HG03575 (cell line): ENCODE measurements around the gene SIL1.
"Not testable (repeated sequence)": the region's sequence is repeated elsewhere in the genome, so short reads cannot be mapped to it uniquely, and the experiment has no call there.

ENCODE experiments used
- ATAC-seq: cut with Tn5 transposase; IDR thresholded peaks from one replicate; pipeline ENCODE4 v1.9.1; 2021; ENCODE audit not compliant: unreplicated experiment, insufficient number of reproducible peaks, low FRiP score; ENCODE audit errors: extremely low read depth

The SIL1 gene

DNA sequence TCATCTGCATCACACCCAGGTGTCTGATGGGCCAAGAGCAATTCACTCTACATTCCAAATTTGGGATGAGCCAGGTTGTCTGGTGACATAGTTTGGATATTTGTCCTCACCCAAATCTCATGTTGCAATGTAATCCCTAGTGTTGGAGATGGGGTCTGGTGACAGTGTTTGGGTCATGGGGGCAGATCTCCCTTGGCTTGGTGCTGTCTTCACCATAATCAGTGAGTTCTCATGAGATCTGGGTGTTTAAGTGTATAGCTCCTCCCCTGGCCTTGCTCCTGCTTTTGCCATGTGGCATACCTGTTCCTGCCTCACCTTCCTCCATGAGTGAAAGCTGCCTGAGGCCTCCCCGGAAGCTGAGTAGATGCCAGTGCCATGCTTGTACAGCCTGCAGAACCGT lies 7.4 kb upstream of the SIL1 start:
- no peak for ATAC-seq

DNA sequence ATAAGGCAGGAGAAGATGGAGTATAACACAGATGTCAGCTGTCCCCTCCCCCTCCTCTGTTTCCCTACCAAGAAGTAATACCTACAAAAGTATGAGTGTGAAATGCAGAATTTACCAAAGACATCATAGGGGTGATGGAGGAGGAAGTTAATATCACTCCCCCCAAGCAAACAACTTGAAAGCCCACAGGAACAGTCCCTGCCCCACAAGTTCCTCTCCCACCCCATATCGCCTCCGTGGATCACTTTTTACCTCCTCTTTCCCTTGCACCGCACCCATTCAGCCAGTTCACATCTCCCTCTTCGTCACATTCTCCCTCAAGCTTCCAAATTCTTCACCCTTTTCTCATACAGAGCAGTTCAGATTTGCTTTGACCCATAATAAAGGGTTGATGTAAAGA lies 7.0 kb upstream of the SIL1 start:
- ATAC-seq = no peak

DNA sequence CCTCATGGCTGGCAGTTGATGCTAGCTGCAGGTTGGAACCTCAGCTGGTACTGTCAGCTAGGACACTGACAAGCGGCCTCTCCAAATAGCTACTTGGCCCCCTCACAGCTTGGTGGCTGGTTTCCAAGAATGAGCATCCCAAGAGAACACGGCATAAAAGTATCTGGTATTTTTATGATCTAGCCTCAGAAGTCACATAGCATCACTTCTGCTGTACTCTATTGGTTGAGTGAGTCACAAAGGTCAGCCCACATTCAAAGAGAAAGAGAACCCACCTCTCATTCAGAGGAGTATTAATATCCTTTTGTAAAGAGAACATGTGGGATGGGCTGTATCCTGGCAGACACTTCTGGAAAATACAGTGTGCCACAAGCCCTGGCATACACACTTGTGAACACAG lies 6.0 kb upstream of the SIL1 start:
- ATAC-seq = no peak

DNA sequence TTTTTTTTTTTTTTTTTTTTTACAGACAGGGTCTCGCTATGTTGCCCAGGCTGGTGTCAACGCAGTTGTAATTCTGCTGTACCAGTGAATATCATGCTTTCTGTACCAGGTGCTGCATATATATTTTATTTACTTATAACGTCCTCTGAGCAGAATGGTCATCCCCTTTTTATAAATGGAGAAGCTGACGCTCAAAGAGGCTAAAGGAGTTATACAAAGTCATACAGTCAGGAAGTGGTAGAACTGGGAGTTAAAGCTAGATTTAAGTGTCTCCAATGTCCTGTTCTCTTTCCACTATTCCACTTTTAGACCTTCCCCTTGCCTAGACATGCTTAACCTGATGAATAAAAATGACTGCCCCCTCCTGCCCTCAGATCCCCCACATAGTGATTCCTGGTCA lies 1.2 kb upstream of the SIL1 start:
- no peak for ATAC-seq

DNA sequence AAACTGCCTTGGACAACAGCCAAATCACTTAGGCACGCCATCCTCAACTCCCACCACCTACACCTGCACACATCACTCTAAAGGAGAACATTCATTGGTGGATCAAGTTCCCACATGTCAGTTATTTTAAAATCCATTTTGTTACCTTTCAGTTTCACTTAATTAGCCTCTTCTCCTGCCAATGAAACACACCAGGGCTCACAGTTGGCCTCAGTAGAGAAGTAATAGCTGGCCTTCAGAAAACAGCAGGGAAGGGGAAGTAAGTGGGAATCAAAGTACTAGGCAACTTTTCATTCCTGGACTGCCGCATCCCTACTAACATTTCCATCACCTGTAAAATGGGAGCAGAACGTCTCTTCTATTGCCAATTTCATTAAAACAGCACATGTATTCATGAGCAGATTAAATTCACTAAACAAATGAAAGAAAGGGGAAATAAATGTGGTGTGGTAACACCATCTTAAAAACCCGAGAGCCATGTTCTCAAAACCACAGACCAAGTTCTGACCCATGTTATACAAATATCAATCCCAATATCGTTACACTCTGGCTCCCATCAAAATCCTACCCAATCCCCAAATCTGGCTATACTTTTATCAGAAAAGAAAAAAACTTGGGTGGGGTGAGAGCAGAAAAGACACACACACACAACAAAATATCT lies 1.7 kb downstream of the SIL1 start:
- no peak for ATAC-seq

DNA sequence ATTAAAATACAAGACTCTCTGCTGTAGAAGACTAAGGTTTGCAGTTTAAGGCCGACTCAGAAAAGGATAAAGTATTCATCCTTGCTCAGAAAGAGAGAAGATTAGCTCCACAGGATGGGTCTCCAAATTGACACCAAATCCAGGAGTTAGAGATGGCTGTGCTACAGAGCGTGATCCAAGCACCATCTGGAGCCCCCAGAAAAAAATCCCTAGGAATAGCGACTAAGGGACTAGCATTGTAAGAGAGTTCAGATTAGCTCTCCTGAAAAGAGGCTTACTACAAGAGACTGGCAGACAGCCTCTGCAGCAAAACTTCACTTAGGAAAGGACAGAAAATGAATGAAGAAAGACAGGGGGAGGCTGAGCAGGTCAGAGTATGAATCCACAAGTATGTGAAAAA lies 3.7 kb downstream of the SIL1 start:
- ATAC-seq = no peak

DNA sequence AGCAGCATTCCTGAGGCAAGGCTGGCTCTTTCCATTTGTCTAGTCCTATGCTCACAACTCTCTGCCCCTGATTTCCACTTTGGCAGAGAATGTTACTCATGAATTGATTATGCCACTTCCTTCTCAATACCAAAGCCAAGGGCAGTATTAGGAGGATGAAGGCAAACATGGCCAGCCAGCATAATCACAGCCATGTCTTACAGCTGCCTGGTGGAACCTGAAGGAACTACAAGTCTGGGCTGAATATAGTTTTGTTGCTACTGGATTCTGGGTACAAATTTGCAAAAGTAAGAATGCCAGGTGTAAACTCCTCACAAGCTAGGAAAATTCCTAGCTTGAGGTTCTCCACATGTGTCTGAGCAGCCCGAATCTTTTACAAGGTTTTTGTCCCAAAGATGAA lies 4.2 kb downstream of the SIL1 start:
- ATAC-seq = no peak

DNA sequence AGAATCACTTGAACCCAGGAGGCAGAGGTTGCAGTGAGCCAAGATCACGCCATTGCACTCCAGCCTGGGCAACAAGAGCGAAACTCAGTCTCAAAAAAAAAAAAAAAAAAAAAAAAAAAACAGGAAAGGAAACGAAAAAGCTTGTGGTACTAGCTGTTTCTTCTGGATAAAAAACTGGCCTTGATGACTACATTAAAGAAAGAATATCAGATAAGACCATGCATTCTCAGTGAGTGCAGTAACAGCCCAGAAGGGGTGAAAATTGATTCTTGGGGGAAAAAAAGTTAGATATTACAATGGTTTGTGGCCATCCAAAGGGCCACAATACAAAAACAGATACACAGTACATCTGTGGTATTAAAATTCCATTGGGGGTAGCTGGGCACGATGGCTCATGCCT lies 5.3 kb downstream of the SIL1 start:
- ATAC-seq = not testable (repeated sequence)

DNA sequence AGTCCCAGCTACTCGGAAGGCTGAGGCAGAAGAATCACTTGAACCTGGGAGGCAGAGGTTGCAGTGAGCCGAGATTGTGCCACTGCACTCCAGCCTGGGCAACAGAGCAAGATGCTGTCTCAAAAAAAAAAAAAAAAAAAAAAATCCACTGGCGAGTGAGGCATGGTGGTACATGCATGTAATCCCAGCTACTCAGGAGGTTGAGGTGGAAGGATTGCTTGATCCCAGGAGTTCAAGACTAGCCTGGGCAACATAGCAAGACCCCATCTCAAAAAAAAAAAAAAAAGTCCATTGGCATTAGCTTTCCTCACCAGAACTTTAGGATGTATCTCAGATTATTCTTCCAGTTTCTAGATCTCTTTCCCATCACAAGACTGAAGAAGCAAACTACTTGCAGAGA lies 6.2 kb downstream of the SIL1 start:
- ATAC-seq = not testable (repeated sequence)

DNA sequence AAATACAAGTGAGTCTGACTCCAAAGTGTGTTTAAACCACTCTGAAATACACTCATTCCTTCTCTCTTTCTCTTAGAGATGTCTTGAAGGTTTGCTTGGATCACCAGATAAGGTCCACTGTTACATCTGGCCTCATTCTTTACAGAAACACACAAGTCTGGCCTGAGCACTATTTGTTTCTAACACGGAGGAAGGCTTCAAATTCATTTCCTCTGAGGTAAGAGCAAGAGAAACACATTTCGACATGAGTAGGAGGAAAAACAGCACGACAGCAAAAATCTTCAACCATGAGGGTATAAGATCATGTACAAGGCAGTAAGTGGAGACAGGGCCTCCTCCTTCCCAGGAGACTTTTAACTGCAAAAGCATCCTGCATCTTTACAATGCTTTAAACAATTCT lies 8.0 kb downstream of the SIL1 start:
- ATAC-seq = no peak

DNA sequence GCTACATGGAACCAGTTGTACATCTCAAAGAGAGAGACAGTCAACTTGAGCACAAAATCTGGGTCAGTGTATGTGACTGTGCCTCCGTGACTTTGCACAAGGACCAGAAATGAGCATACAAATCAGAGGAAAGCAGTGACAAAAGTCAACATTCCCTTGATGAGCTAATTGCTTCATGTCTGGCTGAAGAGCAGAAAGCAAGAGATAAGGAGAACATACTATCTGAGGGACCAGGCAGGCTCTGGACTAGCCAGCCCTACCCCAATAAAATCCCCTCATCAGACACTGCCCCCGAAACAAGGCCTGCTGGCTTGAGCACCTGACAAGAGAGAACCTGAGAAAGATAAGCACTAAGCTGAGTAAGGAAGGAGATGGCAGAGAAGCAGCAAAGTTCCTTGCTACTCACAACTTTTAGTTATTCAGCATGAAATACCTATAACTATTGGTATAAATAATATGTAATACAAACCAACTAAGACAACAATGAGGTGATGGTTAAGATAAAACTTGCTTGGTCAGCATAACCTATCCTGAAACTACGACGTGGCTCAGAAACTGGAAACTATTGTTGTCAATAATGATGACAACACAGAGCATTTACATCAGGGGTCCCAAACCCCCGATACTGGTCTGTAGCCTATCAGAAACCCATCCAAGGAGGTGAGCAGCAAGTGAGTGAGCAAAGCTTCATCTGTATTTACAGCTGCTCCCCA lies 9.5 kb downstream of the SIL1 start:
- no peak for ATAC-seq

DNA sequence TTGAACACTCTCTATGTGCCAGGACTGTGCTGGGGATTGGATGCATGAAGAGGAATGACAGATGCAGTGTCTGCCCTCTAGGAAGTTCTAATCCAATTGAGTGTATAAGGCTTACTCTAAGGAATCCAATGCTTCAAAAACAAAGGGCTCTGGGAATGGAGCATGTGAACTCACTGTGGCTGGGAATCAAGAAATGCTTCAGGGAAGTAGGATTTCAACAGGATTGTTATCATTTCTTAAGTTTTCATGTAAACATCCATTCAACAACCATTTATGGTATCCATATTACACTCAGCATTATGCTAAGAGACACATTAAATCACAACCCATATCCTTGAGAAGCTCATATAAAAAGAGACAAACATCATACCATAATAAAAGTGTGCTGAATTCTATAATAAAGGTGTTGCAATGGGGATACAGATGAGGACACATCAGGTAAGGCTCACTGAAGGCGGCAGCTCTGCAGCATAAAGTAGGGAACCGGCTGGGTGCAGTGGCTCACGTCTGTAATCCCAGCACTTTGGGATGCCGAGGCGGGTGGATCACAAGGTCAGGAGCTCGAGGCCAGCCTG lies 11.3 kb downstream of the SIL1 start:
- no peak for ATAC-seq

DNA sequence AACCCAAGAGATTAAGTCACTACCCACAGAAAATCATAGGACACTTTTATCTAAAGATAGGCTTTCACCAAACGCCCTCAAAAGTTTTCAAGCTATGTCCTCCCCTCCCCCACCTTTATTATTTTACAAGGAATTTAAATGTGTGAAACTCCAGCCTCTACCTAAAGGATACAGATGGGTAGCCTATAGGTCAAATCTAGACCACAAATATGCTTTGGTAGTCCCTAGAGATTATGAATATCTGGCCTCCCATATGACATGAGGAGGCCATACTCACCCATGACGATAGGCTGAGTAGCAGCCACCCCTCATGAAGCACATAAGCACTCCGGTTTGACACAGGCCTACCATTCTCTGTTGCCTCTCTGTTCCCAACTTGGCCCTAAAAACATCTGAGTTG lies 11.9 kb downstream of the SIL1 start:
- ATAC-seq = no peak

DNA sequence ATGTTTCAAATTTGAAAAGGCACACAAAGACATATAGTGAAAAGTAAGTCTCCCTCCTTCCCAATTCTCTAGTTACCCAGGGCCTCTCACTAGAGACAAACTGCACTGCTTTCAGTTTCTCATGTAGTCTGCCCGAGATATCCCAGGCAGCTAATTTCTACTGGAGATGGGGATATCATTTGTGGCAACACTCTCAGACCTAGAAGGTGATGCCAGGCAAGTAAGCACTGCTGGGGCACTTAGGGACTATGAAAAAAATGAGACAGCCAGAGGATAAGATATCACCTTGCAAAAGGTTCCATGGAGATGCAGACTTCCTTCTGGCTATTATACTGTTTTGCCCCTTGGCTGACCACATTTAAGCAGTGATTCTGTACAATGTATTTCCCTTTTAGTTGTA lies 12.6 kb downstream of the SIL1 start:
- no peak for ATAC-seq

DNA sequence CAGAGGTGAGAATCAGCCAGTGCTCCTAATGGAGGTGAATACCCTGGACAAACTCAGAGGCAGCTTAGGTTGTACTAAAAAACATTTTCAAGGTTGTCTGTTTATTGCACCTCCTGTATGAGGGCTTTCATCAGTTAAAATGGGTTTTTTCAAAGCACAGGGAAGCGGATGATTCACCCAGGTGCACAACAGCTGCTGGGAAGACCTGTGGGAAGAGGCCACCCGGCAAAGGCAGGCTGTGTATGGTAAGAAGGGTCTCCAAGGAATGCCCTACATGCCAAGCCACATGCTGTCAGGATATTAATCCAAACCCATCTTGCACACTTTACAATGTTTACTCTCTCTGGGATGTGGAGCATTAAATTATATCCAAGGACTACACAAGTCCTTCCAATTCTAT lies 14.7 kb downstream of the SIL1 start:
- no peak for ATAC-seq

DNA sequence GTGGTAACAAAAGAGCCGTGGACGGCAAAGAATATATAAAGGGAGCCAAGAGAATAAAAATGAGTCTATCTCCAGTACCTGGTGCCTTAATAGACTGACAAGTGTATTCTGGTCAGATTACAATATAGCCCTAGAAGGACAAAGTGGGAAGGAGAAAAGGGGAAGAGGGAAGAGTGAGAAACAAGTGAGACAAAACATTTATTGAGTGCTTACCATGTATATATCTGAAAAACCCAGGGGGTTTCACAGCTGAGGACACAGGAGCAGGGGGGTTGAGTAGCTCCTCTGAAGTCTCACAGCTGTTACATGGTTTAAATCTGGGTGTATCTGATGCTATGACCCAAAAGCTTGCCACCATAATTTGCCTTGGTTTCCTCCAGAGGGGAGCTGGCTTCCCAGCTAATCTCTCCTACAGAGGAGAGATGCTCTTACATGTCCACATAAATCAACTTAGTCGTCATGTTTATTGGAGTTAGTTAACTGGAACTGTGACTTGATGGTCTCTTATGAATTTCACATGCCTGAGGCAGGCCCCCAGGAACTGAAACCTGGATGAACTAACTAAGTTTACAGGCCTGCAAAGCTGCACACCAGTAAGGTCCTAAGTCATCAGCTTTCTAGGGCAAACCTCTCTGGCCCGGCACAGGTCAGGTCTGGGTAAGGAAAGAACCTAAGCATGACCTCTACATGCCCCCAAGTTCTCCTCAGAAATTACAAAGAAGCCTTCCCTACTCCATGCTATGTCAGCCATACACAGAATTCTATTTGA lies 15.5 kb downstream of the SIL1 start:
- ATAC-seq = no peak

DNA sequence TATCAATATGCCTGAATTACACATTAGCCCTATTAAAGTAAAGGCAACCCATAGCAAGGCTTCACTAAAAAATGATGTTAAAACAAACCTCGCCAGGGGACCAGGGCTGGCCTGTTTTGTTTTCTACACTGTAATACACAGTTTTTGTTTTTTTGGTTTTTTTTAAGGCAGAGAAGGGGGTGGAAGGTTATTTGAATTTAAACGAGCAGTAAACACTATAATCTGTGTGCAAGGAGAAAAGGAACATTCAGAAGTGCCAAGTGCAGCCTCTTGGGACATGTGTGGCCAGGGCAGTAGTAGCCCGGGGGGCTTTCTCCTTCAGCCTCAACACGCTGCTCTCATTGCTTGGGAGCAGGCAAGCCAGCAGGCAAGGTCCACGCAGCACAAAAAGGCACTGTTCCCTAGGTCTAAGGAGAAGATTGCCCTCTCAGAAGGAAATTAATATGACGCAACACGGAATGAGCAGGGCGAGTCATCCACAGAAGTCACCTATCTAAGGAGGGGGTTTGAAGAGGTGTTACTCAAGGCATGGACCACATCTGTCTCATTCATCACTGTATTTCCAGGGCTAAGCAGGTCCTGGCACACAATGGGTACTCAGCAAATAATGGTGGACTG lies 16.2 kb downstream of the SIL1 start:
- no peak for ATAC-seq

DNA sequence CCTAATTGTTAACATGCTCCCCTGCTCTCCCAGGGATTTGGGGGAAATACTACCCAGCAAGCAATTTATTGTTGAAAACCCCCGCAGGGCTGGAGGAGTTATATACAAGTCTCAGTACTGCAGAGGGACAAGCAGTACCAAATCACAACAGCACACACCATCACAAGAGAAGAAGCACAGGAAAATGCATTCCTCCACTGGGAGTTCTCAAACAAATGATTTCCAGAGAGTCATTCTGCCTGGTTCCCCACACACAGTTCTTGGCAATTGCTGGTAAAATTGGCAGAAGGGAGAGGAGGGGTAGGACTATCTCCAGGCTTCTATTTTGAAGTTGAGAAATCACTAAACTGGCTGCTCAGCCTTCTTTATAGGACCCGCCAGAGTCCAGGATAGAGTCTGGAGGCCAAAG lies 16.8 kb downstream of the SIL1 start:
- ATAC-seq = no peak

DNA sequence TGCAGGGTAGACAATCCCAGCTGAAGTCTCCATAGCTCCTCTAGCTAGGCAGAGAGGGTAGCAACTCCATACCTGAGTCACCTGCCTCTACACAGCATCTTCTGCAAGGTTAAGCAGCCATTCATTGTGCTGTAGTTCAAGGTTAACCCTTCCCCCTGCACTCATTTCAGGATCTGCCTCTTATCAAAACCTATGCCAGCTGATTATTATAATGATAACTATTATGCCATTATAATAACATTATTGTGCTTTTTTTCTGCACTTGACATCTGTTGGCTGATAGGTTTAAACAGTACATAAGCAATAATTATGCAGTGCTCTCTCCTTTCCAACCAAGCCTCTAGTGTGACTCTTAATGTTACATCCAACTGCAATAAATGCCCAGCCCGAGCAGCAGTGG lies 17.3 kb downstream of the SIL1 start:
- no peak for ATAC-seq
